ENCODE measurements around the gene C12orf75.

GRCh38 chr12:105420659-105421240 is 90.3 kb downstream of the C12orf75 start:
- TF ChIP-seq HDGF (IDR thresholded peaks at IDR 0.05; ENCODE audit: borderline replicate concordance) (no peak), LEF1 (IDR thresholded peaks at IDR 0.05; ENCODE audit: borderline replicate concordance) (no peak), SUZ12 (IDR thresholded peaks at IDR 0.05) (no peak), BHLHE40 (IDR thresholded peaks at IDR 0.05; ENCODE audit: borderline replicate concordance) (no peak), ZNF384 (IDR thresholded peaks at IDR 0.05) (no peak), NFRKB (IDR thresholded peaks at IDR 0.05) (no peak), TARDBP (IDR thresholded peaks at IDR 0.05) (no peak), PKNOX1 (IDR thresholded peaks at IDR 0.05) (no peak), FOXM1 (IDR thresholded peaks at IDR 0.05; ENCODE audit: borderline replicate concordance) (no peak), FOXK2 (IDR thresholded peaks at IDR 0.05) (no peak), ARNT (IDR thresholded peaks at IDR 0.05) (no peak), SP1 (IDR thresholded peaks at IDR 0.05) (no peak), ELF4 (IDR thresholded peaks at IDR 0.05) (no peak)

All from HEK293T (cell line).